HepG2 (cell line): ENCODE data around the gene BPGM. TPM values are rescaled to one million over a fixed set of nuclear protein-coding genes. Genes with fewer than 3 reads are reported as not detected.
A peak's percentile ranks its signal among the peaks of the same experiment; 100 is the strongest.

Experiments
- BORCS8-MEF2B ChIP-seq: sonication (generic); formaldehyde crosslinking; IDR thresholded peaks from 2 replicates; pipeline ENCODE4 v1.8.0; 2022; ENCODE audit warnings: mild to moderate bottlenecking, missing genetic modification reagents
- ERF ChIP-seq: IDR thresholded peaks from 2 replicates; pipeline ENCODE4 v1.6.1; 2018; ENCODE audit warnings: missing biosample characterization, missing genetic modification reagents
- GZF1 ChIP-seq: sonication (generic); formaldehyde crosslinking; IDR thresholded peaks from 2 replicates; pipeline ENCODE4 v1.5.1; 2020; ENCODE audit warnings: mild to moderate bottlenecking, missing genetic modification reagents
- LCORL ChIP-seq, 2 experiments: fragments of 450-650 bp in 1 of 2; sonication (generic) in 1 of 2; formaldehyde crosslinking in 1 of 2; IDR thresholded peaks; 2 replicates each; pipeline versions ENCODE4 v1.5.0 to v1.6.1; 2017 to 2020; ENCODE audit warnings: antibody characterized with exemption in 1 of 2, missing genetic modification reagents in 1 of 2
- NCOR1 ChIP-seq: fragments of 200-600 bp; sonication (generic); IDR thresholded peaks from 2 replicates; pipeline ENCODE4 v1.7.0; 2017; ENCODE audit warnings: antibody characterized with exemption, low read length, borderline replicate concordance
- NRL ChIP-seq: sonication (generic); formaldehyde crosslinking; IDR thresholded peaks from 2 replicates; pipeline ENCODE4 v1.5.0; 2020; ENCODE audit warnings: missing genetic modification reagents, mild to moderate bottlenecking, moderate library complexity, borderline replicate concordance
- POLR2A ChIP-seq, 2 experiments: IDR thresholded peaks; 2 replicates each; pipeline ENCODE4 v1.6.1; 2011; ENCODE audit warnings: low read depth in 2 of 2, low read length in 2 of 2, mild to moderate bottlenecking in 1 of 2, moderate library complexity in 1 of 2; ENCODE audit not compliant: insufficient read depth in 1 of 2
- TCF12 ChIP-seq, 2 experiments: fragments of 450-650 bp in 1 of 2; sonication (generic) in 1 of 2; formaldehyde crosslinking in 1 of 2; IDR thresholded peaks; 2 replicates each; pipeline versions ENCODE4 v1.6.1 to v1.8.0; 2017 to 2022; ENCODE audit warnings: antibody characterized with exemption in 1 of 2, mild to moderate bottlenecking in 1 of 2, missing genetic modification reagents in 1 of 2, moderate library complexity in 1 of 2
- TFE3 ChIP-seq: IDR thresholded peaks from 2 replicates; pipeline ENCODE4 v1.6.1; 2016
- polyA plus RNA-seq, 8 experiments: library from polyadenylated mRNA; depleted of rRNA in 3 of 8; stranded (reverse) in 7 of 8; unstranded in 1 of 8; fragments of >200 nt; fragmentation: Illumina TruSeq in 4 of 8; extraction: Trizol in 4 of 8; gene quantifications; 2 replicates each; pipeline versions ENCODE4 v1.2.1 to v1.2.3, GENCODE V29; 2011 to 2016; ENCODE audit warnings: low read depth in 4 of 8, missing spikeins in 1 of 8, mixed read lengths in 1 of 8; ENCODE audit not compliant: insufficient read depth in 1 of 8
- total RNA-seq, 5 experiments: library from RNA; depleted of rRNA; stranded (reverse); fragments of >200 nt; fragmentation: Illumina TruSeq; extraction: Trizol; gene quantifications; 2 replicates each; pipeline ENCODE4 v1.2.3, GENCODE V29; 2016; ENCODE audit warnings: low read depth in 1 of 5
- TF ChIP-seq, protein P1 (sequence below): sonication (generic); formaldehyde crosslinking; IDR thresholded peaks from 2 replicates; pipeline ENCODE4 v1.5.0; 2020; ENCODE audit warnings: mild to moderate bottlenecking, missing genetic modification reagents, borderline replicate concordance
- TF ChIP-seq, protein P2 (sequence below), 2 experiments: sonication (generic) in 1 of 2; formaldehyde crosslinking in 1 of 2; IDR thresholded peaks; 2 replicates each; pipeline versions ENCODE4 v1.4.0 to v1.6.1; 2016 to 2020; ENCODE audit warnings: borderline replicate concordance in 1 of 2, low read depth in 1 of 2, mild to moderate bottlenecking in 1 of 2, missing genetic modification reagents in 1 of 2
- TF ChIP-seq, protein P3 (sequence below): sonication (generic); formaldehyde crosslinking; IDR thresholded peaks from 2 replicates; pipeline ENCODE4 v1.8.0; 2022; ENCODE audit warnings: missing genetic modification reagents, mild to moderate bottlenecking, borderline replicate concordance
- TF ChIP-seq, protein P4 (sequence below): IDR thresholded peaks from 2 replicates; pipeline ENCODE4 v1.6.1; 2016; ENCODE audit warnings: low read depth

The BPGM gene
- total and polyA plus RNA-seq, 2 of the 13 experiments (the other 11 are each of a cell fraction or from before 2014, with no cell fraction given), result 4.0 to 7.5 TPM

GRCh38 chr7:134646425-134647305, at the start of gene BPGM (continued):
- TF ChIP-seq, protein P1, sequence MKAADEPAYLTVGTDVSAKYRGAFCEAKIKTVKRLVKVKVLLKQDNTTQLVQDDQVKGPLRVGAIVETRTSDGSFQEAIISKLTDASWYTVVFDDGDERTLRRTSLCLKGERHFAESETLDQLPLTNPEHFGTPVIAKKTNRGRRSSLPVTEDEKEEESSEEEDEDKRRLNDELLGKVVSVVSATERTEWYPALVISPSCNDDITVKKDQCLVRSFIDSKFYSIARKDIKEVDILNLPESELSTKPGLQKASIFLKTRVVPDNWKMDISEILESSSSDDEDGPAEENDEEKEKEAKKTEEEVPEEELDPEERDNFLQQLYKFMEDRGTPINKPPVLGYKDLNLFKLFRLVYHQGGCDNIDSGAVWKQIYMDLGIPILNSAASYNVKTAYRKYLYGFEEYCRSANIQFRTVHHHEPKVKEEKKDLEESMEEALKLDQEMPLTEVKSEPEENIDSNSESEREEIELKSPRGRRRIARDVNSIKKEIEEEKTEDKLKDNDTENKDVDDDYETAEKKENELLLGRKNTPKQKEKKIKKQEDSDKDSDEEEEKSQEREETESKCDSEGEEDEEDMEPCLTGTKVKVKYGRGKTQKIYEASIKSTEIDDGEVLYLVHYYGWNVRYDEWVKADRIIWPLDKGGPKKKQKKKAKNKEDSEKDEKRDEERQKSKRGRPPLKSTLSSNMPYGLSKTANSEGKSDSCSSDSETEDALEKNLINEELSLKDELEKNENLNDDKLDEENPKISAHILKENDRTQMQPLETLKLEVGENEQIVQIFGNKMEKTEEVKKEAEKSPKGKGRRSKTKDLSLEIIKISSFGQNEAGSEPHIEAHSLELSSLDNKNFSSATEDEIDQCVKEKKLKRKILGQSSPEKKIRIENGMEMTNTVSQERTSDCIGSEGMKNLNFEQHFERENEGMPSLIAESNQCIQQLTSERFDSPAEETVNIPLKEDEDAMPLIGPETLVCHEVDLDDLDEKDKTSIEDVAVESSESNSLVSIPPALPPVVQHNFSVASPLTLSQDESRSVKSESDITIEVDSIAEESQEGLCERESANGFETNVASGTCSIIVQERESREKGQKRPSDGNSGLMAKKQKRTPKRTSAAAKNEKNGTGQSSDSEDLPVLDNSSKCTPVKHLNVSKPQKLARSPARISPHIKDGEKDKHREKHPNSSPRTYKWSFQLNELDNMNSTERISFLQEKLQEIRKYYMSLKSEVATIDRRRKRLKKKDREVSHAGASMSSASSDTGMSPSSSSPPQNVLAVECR, result peak; percentile 58; the same call in 1 of the 2 replicates
- TF ChIP-seq BORCS8-MEF2B (CRISPR knock-in tag) (peak; percentile 62), POLR2A (IDR thresholded peaks at IDR 0.05; ENCODE audit: insufficient read depth in 1 of 2, low read depth in 2 of 2, low read length in 2 of 2) (peak; percentile 87 to 94), TFE3 (CRISPR knock-in tag) (0 out of 2 replicates have a peak, but pooled peaks have one; percentile 40), LCORL (IDR thresholded peaks at IDR 0.05) (no peak), LCORL (CRISPR knock-in tag; IDR thresholded peaks at IDR 0.05) (no peak), NRL (CRISPR knock-in tag) (peak; percentile 56; the same call in 1 of the 2 replicates), ERF (CRISPR knock-in tag) (peak; percentile 82; the same call in 1 of the 2 replicates), TCF12 (IDR thresholded peaks at IDR 0.05) (no peak), TCF12 (CRISPR knock-in tag; IDR thresholded peaks at IDR 0.05) (no peak), GZF1 (CRISPR knock-in tag) (0 out of 2 replicates have a peak, but pooled peaks have one; percentile 16), NCOR1 (no peak)
- TF ChIP-seq, protein P2, sequence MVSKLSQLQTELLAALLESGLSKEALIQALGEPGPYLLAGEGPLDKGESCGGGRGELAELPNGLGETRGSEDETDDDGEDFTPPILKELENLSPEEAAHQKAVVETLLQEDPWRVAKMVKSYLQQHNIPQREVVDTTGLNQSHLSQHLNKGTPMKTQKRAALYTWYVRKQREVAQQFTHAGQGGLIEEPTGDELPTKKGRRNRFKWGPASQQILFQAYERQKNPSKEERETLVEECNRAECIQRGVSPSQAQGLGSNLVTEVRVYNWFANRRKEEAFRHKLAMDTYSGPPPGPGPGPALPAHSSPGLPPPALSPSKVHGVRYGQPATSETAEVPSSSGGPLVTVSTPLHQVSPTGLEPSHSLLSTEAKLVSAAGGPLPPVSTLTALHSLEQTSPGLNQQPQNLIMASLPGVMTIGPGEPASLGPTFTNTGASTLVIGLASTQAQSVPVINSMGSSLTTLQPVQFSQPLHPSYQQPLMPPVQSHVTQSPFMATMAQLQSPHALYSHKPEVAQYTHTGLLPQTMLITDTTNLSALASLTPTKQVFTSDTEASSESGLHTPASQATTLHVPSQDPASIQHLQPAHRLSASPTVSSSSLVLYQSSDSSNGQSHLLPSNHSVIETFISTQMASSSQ (IDR thresholded peaks at IDR 0.05; ENCODE audit: low read depth), result no peak
- TF ChIP-seq, protein P2 (CRISPR knock-in tag; IDR thresholded peaks at IDR 0.05; ENCODE audit: borderline replicate concordance), result no peak
- TF ChIP-seq, protein P3, sequence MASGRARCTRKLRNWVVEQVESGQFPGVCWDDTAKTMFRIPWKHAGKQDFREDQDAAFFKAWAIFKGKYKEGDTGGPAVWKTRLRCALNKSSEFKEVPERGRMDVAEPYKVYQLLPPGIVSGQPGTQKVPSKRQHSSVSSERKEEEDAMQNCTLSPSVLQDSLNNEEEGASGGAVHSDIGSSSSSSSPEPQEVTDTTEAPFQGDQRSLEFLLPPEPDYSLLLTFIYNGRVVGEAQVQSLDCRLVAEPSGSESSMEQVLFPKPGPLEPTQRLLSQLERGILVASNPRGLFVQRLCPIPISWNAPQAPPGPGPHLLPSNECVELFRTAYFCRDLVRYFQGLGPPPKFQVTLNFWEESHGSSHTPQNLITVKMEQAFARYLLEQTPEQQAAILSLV (CRISPR knock-in tag), result no peak
- TF ChIP-seq, protein P4, sequence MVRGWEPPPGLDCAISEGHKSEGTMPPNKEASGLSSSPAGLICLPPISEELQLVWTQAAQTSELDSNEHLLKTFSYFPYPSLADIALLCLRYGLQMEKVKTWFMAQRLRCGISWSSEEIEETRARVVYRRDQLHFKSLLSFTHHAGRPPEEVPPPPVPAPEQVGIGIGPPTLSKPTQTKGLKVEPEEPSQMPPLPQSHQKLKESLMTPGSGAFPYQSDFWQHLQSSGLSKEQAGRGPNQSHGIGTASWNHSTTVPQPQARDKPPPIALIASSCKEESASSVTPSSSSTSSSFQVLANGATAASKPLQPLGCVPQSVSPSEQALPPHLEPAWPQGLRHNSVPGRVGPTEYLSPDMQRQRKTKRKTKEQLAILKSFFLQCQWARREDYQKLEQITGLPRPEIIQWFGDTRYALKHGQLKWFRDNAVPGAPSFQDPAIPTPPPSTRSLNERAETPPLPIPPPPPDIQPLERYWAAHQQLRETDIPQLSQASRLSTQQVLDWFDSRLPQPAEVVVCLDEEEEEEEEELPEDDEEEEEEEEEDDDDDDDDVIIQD (CRISPR knock-in tag), result peak; percentile 63; the same call in 1 of the 2 replicates
